Fibroblast of pulmonary artery (primary cell): Measurements from ENCODE around the gene PNMA1.

Source experiments
- DNase-seq: peaks from one replicate; pipeline ENCODE4 v3.0.0-alpha.2; 2010; ENCODE audit warnings: low read depth
- H3K4me3 ChIP-seq: replicated peaks from 2 replicates; pipeline ENCODE4 v1.5.1; 2011; ENCODE audit warnings: low read depth, mild to moderate bottlenecking, control low read depth, low read length, moderate library complexity
- CTCF ChIP-seq: IDR thresholded peaks from 2 replicates; pipeline ENCODE4 v1.5.1; 2011; ENCODE audit warnings: mild to moderate bottlenecking, control low read depth, low read length, inconsistent platforms; ENCODE audit errors: missing control alignments

Gene PNMA1

GRCh38 chr14:73731111-73731510, 16.9 kb upstream of the PNMA1 start:
- no peak for DNase-seq
- TF ChIP-seq CTCF: peak; percentile 3
- H3K4me3 ChIP-seq: no peak overlapping the region

- H3K4me3 ChIP-seq: no peak overlapping the region
- no peak for DNase-seq
- no peak for TF ChIP-seq CTCF
These were observed 15.5 kb upstream of the PNMA1 start for GRCh38 chr14:73729556-73730265.

GRCh38 chr14:73728717-73729330, 14.6 kb upstream of the PNMA1 start:
- H3K4me3 ChIP-seq: no peak overlapping the region
- DNase-seq: peak; percentile 86
- TF ChIP-seq CTCF: peak; percentile 97

GRCh38 chr14:73727166-73727565, 13.0 kb upstream of the PNMA1 start:
- no peak overlapping the region for H3K4me3 ChIP-seq
- no peak for DNase-seq
- TF ChIP-seq CTCF: no peak

GRCh38 chr14:73726025-73726961, 12.1 kb upstream of the PNMA1 start:
- peak; percentile 48 for DNase-seq
- H3K4me3 ChIP-seq: no peak overlapping the region
- no peak for TF ChIP-seq CTCF

- peak; percentile 53 for DNase-seq
- H3K4me3 ChIP-seq: no peak overlapping the region
- TF ChIP-seq CTCF: no peak
These were observed 11.2 kb upstream of the PNMA1 start for GRCh38 chr14:73725116-73726024.
